GM20000 (cell line): ENCODE results near the gene ITPR3.

Source experiments
- DNase-seq: peaks from one replicate; pipeline ENCODE4 v3.0.0; 2012; ENCODE audit warnings: low spot score
- TF ChIP-seq, protein P1 (sequence below): IDR thresholded peaks from 2 replicates; pipeline ENCODE4 v1.5.1; 2012; ENCODE audit warnings: mild to moderate bottlenecking, control low read depth; ENCODE audit errors: extremely low read depth, missing control alignments

Gene ITPR3

DNA sequence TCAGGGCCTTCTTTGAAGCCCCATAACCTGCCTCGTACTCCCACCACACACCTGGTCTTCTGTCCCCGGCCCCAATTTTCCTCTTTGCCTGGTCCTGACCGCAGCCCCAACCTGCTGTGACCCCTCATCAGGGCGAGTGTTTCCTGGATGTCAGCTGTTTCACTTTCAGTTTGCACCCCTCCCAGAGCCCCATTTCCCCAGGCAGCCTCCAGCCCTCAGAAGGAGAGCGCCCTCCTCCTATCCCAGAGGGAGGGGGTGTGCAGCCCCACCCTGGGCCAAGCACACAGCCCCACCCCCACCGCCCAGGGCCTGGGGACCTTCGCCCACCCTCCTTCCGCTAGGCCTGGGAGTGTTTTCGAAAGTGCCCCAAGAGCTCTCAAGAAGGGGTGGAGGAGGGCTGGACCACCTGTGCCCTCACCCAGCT is 42.5 kb upstream of the ITPR3 start:
- peak; percentile 58 for DNase-seq
- TF ChIP-seq, protein P1, sequence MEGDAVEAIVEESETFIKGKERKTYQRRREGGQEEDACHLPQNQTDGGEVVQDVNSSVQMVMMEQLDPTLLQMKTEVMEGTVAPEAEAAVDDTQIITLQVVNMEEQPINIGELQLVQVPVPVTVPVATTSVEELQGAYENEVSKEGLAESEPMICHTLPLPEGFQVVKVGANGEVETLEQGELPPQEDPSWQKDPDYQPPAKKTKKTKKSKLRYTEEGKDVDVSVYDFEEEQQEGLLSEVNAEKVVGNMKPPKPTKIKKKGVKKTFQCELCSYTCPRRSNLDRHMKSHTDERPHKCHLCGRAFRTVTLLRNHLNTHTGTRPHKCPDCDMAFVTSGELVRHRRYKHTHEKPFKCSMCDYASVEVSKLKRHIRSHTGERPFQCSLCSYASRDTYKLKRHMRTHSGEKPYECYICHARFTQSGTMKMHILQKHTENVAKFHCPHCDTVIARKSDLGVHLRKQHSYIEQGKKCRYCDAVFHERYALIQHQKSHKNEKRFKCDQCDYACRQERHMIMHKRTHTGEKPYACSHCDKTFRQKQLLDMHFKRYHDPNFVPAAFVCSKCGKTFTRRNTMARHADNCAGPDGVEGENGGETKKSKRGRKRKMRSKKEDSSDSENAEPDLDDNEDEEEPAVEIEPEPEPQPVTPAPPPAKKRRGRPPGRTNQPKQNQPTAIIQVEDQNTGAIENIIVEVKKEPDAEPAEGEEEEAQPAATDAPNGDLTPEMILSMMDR: no peak

DNA sequence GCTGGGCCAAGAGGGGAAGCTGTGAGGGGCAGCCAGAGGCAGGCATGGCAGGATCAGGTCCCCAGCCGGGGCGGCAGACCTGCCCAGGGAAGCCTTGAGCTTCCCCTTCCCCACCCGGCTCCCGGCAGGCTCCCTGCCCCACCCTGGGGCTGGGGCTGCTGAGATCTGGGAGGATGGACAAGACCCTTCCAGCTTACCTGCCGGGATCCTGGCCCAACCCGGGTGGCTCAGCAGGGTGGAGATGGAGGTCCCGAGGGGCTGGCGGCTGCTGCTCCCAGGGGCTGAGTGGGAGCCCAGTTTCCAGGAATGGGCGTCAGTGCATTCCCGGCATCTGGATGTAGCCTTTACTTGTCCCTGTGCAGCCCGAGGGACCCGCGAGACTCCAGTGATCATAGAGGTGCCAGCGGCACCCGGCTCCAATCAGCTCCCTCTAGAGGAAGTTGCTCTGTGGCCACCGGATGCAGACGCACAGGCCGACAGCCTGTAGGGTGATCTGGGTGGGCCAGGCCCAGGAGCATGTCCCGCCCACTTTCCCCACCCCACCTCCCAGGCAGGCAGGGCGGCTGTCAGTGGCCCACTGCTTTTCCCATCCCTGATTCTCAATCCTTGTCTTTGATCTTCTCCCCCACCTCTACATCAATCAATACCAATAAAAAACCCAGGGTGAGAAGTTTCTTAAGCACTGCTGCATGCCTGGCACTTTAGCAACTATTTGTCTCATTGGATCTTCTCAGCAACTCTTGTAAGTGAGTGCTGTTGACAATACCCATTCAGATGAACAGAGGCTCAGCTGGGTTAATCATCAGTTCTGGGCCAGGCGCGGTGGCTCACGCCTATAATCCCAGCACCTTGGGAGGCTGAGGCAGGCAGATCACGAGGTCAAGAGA is 41.1 kb upstream of the ITPR3 start, which contains the start of gene BAK1:
TSS of gene BAK1 (minus strand) at position 449 of the 887 bp plus-strand sequence. CDS start 2,672 bp downstream, outside the sequence.
- DNase-seq: peak; percentile 90
- TF ChIP-seq, protein P1: peak; percentile 43

DNA sequence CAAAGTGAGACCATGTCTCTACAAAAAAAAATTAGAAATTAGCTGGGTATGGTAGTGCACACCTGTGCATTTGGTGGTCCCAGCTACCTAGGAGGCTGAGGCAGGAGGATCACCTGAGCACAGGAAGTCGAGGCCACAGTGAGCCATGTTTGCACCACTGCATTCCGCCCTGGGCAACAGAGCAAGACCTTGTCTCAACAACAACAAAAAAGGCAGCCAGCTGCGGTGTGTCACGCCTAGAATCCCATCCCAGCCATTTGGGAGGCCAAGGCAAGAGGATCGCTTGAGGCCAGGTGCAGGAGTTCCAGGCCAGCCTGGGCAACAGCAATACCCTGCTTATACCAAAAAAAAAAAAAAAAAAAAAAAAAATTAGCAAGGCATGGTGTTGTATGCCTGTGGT is 39.9 kb upstream of the ITPR3 start:
- DNase-seq: no peak
- TF ChIP-seq, protein P1: no peak

DNA sequence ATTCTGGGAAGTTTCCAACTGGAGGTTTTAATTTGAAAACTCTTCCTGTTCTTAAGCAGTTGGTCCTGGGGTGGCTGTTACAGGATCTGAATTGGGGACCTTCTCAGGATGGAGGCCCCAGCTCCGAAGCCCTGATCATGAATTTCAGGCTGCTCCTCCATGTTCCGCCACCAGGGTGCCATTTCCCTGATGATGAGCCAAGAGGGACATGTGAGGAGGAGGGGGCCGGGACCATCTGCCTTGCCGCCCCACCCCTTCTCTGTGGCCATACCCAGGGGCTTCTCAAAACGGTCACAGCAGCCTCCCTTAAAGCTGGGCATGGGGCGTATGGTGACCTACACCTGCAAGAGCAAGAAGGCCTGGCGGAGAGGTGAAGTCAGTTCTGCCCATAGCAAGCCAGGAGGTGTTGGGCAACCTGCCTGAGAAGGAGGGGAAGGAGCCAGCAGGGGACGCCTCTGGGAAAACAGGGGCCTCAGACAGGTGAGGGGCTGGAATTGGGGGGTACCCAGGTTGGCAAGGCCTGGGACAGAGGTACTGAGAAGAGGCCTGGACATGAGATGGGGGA is 37.4 kb upstream of the ITPR3 start:
- DNase-seq: no peak
- TF ChIP-seq, protein P1: no peak

DNA sequence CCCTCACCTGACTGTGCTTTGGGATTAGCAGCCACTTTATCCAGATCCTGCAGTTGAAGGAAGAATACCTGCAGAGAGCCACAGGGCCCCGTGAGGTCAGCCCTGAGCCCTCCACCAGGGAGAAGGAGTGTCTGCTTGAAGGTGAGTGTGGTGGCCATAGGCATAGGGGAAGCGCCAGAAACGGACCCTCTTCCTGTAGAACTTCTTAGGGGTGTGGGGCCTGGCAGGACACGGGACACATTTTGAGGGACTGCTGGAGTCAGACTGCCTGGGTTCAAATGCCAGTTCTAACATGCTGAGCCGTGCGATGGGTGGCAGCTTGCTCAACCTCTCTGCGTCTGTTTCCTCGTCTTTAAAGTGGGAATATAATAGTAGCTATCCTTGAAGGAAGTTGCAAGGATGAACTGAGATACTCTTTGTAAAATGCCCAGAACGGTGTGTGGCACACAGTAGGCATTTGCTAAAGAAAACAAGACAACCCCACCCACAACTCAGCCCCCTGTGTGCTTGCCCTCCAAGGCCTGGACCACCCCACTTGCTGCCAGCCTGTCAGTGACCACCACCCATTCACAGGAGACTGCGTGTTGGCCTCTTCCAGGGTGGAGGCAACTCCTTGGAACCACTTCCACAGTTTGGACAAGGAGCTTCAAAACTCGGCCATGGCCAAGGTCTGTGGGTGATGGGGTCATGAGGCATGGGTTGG is 36.3 kb upstream of the ITPR3 start:
- TF ChIP-seq, protein P1: no peak
- DNase-seq: no peak

DNA sequence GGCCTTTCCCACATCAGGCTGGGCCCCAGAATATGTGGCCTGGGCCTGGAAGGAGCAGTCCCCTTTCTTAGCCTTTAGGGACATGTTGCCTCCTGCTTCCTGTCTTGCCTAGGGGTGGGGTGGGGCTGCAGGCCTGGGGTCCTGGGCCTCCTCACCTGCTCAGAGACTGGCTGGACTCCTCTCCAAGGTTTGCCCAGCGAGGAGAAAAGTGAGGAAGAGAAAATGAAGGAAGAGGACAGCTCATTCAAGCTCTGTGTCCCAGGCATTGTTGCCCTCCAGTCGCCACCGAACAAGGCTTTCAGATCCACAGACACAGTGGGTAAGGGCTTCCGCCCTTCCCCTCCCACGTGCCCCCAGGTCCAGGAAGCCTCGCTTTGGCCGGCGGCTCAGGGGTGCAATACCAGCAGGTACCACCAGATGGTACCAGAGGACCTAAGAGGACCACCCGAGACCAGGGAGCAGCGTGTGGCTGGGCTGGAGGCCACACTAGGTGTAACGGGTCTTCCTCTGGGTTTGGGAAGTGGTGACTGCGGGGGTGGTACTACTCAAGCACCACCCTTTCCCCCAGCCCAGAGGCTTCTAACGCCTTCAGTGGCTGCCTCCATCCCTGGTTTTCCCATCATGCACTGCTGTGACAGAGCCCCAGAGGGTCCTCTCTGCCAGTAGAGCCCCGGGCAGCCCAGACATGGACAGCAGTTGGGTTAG is 35.6 kb upstream of the ITPR3 start:
- TF ChIP-seq, protein P1: peak; percentile 98
- peak; percentile 84 for DNase-seq
